Fibroblast of pulmonary artery (primary cell): ENCODE measurements around the gene CDCA8.

Experiments used
- DNase-seq: peaks from one replicate; pipeline ENCODE4 v3.0.0-alpha.2; 2010; ENCODE audit warnings: low read depth
- H3K4me3 ChIP-seq: replicated peaks from 2 replicates; pipeline ENCODE4 v1.5.1; 2011; ENCODE audit warnings: low read depth, mild to moderate bottlenecking, control low read depth, low read length, moderate library complexity
- CTCF ChIP-seq: IDR thresholded peaks from 2 replicates; pipeline ENCODE4 v1.5.1; 2011; ENCODE audit warnings: mild to moderate bottlenecking, control low read depth, low read length, inconsistent platforms; ENCODE audit errors: missing control alignments

Gene CDCA8

GRCh38 chr1:37662031-37662755 is 30.1 kb upstream of the CDCA8 start:
- DNase-seq: no peak
- H3K4me3 ChIP-seq: no peak overlapping the region
- TF ChIP-seq CTCF: no peak

- TF ChIP-seq CTCF: no peak
- no peak for DNase-seq
- H3K4me3 ChIP-seq: no peak overlapping the region
These were observed 28.8 kb upstream of the CDCA8 start for GRCh38 chr1:37663426-37664000.

GRCh38 chr1:37666241-37666867 is 26.0 kb upstream of the CDCA8 start:
- TF ChIP-seq CTCF: no peak
- H3K4me3 ChIP-seq: no peak overlapping the region
- DNase-seq: no peak

GRCh38 chr1:37667023-37667671 is 25.2 kb upstream of the CDCA8 start:
- H3K4me3 ChIP-seq: no peak overlapping the region
- TF ChIP-seq CTCF: no peak
- DNase-seq: no peak

- DNase-seq: no peak
- no peak overlapping the region for H3K4me3 ChIP-seq
- TF ChIP-seq CTCF: no peak
These were observed 22.2 kb upstream of the CDCA8 start for GRCh38 chr1:37670133-37670532.

GRCh38 chr1:37671261-37671660 is 21.1 kb upstream of the CDCA8 start:
- DNase-seq: no peak
- no peak overlapping the region for H3K4me3 ChIP-seq
- TF ChIP-seq CTCF: no peak
